Measurements from ENCODE around the gene ALOX15B.
A peak's percentile ranks its signal among the peaks of the same experiment; 100 is the strongest.

ALOX15B gene

DNA sequence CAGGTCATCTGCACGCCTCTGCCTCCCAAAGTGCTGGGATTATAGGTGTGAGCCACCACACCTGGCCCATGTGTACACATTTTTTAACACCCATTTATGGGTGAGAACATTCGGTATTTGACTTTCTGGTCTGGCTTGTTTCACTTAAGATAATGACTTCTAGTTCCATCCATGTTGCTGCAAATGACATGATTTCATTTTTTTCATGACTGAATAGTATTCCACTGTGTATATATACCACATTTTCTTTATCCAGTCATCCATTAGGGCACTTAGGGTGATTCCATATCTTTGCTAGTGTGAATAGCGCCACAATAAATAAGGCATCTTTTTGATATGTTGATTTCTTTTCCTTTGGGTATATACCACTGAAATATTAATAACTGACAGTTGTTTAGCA lies 43.0 kb downstream of the ALOX15B start:
- no peak for DNase-seq

DNA sequence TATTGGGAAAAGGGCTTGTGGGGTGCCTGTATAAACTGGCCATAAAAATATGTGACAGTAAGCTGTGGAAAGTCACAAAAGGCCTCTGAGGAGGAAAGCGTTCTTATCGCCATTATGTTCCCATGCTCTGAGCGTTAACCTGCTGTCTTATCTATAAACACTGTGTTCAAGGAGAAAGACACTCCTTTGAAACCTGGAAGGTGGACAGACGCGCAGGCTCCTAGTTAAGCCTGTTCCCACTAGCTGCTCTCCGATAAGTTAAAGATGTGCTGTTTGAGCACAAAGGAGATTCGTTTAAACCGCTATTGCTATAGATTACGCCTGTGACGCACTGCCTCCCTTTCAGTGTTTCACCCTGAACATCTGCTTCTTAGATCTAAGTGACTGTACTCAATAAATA lies 43.4 kb downstream of the ALOX15B start:
- DNase-seq, result no peak

DNA sequence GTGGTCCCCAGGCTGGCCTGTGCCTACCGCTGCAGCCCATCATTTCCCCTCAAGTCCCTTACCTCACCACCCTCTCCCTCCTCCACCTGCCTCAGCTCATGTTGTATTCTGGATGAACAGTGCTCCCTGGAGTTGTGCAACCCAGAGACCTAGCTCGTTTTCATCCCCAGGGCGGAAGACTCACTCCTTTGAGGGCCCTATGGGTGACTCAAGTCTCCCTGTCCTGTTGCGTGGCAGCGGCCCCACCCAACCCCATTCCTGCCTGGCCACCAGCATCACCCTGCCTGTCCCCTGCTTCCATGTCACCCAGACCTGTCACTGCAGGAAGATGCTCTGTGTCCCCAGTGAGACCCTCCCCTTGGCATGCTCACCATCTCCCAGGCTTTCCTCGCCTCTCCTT lies 45.4 kb downstream of the ALOX15B start:
- DNase-seq, result no peak

DNA sequence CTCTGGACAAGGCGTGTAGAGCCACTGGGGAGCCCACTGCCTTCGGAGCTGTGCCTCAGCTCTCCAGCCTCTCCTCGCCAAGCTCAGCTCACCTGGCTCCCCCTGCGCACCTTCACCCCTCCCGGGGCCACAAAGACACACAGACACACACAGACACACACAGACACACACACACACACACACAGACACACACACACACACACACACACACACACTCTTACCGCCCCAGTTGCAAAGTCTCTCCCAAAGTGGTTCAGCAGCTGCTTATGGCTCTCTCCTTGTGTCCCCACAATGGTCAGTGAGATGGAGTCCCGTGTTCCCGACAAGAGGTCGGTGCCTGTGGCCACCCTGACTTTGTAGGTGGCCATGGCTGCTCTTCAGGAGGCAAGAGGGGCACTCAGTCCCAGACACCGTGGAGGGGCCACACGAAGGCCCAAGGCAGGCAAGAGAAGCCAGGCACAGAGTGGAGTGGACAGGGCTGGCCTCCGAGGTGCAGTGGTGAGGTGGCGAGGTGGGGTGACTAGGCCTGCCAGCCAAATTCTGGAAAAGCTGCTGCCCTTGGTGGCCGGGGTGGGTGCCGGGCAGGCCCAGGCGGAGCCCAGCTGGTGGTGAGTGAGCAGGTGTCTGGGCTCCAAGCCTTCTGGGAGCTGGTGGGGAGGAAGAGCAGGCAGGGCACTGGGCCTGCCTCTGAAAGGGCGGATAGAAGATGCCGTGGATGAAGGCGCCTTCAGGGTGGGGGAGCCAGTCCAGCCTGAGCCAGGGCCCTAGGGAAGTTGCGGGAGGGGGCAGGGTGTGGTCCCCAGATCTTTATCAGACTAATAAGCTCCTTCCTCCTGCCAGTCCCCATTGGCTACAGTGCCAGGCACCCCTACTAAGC lies 48.5 kb downstream of the ALOX15B start, which contains the start of gene ALOX12B:
TSS of gene ALOX12B (minus strand) at position 642 of the 877 bp plus-strand sequence. CDS start at position 368, 274 bp downstream.
- no peak for DNase-seq

DNA sequence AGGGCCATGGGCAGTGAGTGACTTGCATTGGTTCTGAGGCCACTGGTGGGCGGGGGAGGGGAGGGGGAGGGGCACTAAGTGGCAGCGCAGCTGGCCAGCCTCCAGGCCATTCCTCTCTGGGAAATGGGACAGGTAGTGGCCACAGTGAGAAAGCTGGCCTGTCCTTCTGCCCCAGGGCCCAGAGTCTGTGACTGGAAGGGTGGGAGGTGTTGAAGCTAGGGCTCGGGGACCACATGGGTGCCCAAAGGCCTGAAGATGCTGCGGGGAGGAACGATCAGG lies 49.0 kb downstream of the ALOX15B start:
- DNase-seq, result no peak

DNA sequence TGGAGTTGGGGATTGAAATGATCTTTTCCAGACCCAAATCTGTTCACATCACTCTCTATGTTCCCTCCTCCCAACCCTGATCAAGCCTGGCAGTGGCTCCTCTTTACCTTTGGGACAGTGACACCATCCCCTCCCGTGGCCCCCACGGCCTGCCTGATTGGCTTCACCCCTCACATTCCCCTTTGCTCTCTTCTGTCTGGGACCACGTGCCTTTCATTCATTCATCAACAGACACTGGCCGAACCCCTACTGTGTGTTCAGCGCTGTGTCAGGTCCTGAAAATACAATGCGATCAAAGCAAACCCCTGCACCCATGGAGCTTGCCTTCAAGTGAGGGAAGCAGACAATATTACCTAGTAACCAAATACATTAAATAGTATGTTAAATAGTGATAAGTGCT lies 50.9 kb downstream of the ALOX15B start:
- DNase-seq, result no peak

DNA sequence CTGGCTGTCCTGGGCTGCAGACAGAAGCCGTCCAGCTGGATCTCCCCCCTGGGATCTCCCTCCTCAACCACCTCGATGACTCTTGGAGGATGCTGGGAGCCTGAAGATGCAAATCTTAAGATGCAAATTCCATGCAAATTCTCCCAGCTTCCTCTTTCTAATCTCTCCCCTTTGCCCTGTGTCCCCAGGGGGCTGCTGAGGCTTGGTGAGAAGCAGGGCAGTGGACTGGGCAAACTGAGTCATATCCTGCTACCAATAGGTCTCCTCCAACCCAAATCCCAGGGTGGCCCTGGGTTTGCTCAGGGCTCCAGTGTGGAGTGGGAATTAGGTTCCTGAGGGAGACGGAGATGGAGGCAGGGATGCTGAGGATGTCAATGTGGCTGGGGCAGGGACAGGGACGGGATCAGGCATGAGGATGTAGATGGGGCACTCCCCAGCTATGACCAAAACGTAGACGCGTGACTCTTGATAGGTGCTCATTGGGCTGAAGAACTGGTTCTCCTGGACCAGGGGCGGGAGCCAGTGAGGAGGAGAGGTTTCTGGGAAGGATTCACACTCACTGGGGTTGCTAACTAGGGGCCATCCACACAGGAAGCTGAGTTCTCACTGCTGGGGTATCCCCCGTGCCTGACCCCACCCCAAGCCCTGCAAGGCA lies 52.3 kb downstream of the ALOX15B start:
- DNase-seq, result peak; percentile 68 to 89 (median 78)

DNA sequence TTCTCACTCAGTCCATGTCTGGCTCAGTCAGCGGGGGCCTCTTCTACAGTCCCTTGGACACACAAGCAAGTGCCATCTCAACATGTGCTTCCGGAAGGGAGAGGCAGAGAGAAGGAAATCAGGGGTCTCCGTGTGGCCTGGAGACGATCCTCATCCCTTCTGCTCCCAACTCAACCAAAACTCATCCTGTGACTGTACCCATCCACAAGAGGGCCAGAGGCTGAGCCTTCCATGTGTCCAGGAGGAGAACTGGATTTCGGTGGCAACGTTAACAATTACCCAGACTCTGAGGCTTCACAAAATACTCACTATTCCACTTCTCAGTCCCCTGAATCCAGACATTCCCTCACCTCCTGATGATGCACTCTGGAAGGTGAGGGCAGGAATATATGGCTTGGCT lies 56.5 kb downstream of the ALOX15B start:
- no peak for DNase-seq

DNA sequence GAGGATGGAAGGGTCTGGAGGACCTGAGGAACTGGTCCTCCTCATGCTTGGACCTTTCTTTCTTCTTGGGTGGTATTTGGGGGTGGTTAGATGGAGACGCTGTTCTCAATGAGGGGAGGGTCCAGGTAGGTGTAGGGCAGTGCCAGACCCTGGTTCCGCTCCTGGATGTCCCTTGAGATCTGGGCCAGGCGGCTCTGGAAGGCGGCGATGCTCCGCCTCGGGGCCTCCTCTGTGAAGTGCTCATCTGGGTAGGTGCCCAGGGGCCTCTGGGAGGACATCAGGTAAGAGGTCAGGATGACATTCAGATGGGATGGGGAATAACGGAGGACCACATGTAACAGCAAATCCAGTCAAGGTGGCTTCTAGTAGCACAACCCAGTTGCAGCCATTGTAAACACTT lies 57.7 kb downstream of the ALOX15B start:
- no peak for DNase-seq
